Peyer's patch (tissue), 4 donors: ENCODE measurements around the gene BACH2.

ENCODE experiments used
- CTCF ChIP-seq, 6 experiments: fragments of 450-650 bp in 4 of 6; fragments of 200-600 bp in 2 of 6; sonication (generic) in 1 of 6; IDR thresholded peaks; one replicate each; pipeline ENCODE4 v1.5.1; 2017 to 2019; ENCODE audit warnings: antibody characterized with exemption in 6 of 6, mild to moderate bottlenecking in 3 of 6, moderate library complexity in 1 of 6
- POLR2A ChIP-seq, 2 donors: fragments of 450-650 bp; IDR thresholded peaks; one replicate each; pipeline ENCODE4 v1.5.1; 2017; ENCODE audit warnings: antibody characterized with exemption in 2 of 2, mild to moderate bottlenecking in 2 of 2, moderate library complexity in 2 of 2

GRCh38 chr6:90080876-90081481 is 215.7 kb downstream of the BACH2 start:
- no peak for TF ChIP-seq CTCF (IDR thresholded peaks at IDR 0.05)
- no peak for TF ChIP-seq POLR2A (IDR thresholded peaks at IDR 0.05)
